HUES48 (cell line): ENCODE data around the gene MAGEA12.
"Not testable (repeated sequence)": the region's sequence is repeated elsewhere in the genome, so short reads cannot be mapped to it uniquely, and the experiment has no call there.

Source experiments
- H3K27ac ChIP-seq: one replicate; pipeline ENCODE4 v1.7.0; 2013; ENCODE audit warnings: low read depth, low read length, inconsistent platforms
- H3K27me3 ChIP-seq: 2 replicates; pipeline ENCODE4 v1.6.1; 2013; ENCODE audit warnings: mild to moderate bottlenecking, low read length; ENCODE audit not compliant: control insufficient read depth, insufficient read depth
- H3K36me3 ChIP-seq: 2 replicates; pipeline ENCODE4 v1.6.1; 2013; ENCODE audit warnings: low read length; ENCODE audit not compliant: control insufficient read depth, insufficient read depth
- H3K4me1 ChIP-seq: 2 replicates; pipeline ENCODE4 v1.6.1; 2013; ENCODE audit warnings: mild to moderate bottlenecking, low read length; ENCODE audit not compliant: control insufficient read depth, insufficient read depth
- H3K4me3 ChIP-seq: 2 replicates; pipeline ENCODE4 v1.5.1; 2013; ENCODE audit warnings: mild to moderate bottlenecking, low read depth, low read length
- H3K9ac ChIP-seq: 2 replicates; pipeline ENCODE4 v1.6.1; 2013; ENCODE audit warnings: mild to moderate bottlenecking, low read depth, low read length, moderate library complexity
- H3K9me3 ChIP-seq: 2 replicates; pipeline ENCODE4 v1.6.1; 2013; ENCODE audit warnings: low read length; ENCODE audit not compliant: control insufficient read depth, insufficient read depth

The MAGEA12 gene

DNA sequence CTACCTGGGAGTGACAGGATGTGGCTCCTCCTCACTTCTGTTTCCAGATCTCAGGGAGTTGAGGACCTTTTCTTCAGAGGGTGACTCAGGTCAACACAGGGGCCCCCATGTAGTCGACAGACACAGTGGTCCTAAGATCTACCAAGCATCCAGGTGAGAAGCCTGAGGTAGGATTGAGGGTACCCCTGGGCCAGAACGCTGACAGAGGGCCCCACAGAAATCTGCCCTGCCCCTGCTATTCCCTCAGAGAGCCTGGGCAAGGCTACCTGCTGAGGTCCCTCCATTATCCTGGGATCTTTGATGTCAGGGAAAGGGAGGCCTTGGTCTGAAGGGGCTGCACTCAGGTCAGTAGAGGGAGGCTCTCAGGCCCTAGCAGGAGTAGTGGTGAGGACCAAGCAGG is 1.5 kb downstream of the MAGEA12 start:
- no peak overlapping the region for H3K9ac ChIP-seq
- H3K36me3 ChIP-seq, result no peaks in the 10 kb centered on the region
- H3K4me1 ChIP-seq, result no peaks in the 10 kb centered on the region
- peaks cover 34% of the 10 kb centered on the region for H3K9me3 ChIP-seq
- H3K27ac ChIP-seq, result no peak overlapping the region
- H3K27me3 ChIP-seq, result no peaks in the 10 kb centered on the region
- no peak overlapping the region for H3K4me3 ChIP-seq

DNA sequence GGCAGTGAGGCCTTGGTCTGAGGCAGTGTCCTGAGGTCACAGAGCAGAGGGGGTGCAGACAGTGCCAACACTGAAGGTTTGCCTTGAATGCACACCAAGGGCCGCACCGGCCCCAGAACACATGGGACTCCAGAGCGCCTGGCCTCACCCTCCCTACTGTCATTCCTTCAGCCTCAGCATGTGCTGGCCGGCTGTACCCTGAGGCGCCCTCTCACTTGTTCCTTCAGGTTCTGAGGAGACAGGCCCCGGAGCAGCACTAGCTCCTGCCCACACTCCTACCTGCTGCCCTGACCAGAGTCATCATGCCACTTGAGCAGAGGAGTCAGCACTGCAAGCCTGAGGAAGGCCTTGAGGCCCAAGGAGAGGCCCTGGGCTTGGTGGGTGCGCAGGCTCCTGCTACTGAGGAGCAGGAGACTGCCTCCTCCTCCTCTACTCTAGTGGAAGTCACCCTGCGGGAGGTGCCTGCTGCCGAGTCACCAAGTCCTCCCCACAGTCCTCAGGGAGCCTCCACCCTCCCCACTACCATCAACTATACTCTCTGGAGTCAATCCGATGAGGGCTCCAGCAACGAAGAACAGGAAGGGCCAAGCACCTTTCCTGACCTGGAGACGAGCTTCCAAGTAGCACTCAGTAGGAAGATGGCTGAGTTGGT is 2.4 kb downstream of the MAGEA12 start:
- Histone ChIP-seq H3K36me3 (no peaks in the 10 kb centered on the region), H3K9me3 (peaks cover 30% of the 10 kb centered on the region), H3K9ac (no peak overlapping the region), H3K4me1 (no peaks in the 10 kb centered on the region), H3K4me3 (no peak overlapping the region), H3K27me3 (no peaks in the 10 kb centered on the region), H3K27ac (no peak overlapping the region)

DNA sequence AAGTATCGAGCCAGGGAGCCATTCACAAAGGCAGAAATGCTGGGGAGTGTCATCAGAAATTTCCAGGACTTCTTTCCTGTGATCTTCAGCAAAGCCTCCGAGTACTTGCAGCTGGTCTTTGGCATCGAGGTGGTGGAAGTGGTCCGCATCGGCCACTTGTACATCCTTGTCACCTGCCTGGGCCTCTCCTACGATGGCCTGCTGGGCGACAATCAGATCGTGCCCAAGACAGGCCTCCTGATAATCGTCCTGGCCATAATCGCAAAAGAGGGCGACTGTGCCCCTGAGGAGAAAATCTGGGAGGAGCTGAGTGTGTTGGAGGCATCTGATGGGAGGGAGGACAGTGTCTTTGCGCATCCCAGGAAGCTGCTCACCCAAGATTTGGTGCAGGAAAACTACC is 3.0 kb downstream of the MAGEA12 start:
- not testable (repeated sequence) for H3K27ac ChIP-seq, H3K27me3 ChIP-seq, H3K36me3 ChIP-seq

GRCh38 chrX:152738560-152738959 is 5.0 kb downstream of the MAGEA12 start:
- no peaks in the 10 kb centered on the region for H3K4me1 ChIP-seq
- H3K9ac ChIP-seq, result no peak overlapping the region
- peaks cover 24% of the 10 kb centered on the region for H3K9me3 ChIP-seq
- H3K36me3 ChIP-seq, result no peaks in the 10 kb centered on the region
- no peak overlapping the region for H3K4me3 ChIP-seq
- no peaks in the 10 kb centered on the region for H3K27me3 ChIP-seq
- H3K27ac ChIP-seq, result no peak overlapping the region

More for the DNA sequence above, 3.0 kb downstream of the MAGEA12 start:
- not testable (repeated sequence) for H3K4me1 ChIP-seq, H3K4me3 ChIP-seq, H3K9ac ChIP-seq
- peaks cover 24% of the 10 kb centered on the region for H3K9me3 ChIP-seq

DNA sequence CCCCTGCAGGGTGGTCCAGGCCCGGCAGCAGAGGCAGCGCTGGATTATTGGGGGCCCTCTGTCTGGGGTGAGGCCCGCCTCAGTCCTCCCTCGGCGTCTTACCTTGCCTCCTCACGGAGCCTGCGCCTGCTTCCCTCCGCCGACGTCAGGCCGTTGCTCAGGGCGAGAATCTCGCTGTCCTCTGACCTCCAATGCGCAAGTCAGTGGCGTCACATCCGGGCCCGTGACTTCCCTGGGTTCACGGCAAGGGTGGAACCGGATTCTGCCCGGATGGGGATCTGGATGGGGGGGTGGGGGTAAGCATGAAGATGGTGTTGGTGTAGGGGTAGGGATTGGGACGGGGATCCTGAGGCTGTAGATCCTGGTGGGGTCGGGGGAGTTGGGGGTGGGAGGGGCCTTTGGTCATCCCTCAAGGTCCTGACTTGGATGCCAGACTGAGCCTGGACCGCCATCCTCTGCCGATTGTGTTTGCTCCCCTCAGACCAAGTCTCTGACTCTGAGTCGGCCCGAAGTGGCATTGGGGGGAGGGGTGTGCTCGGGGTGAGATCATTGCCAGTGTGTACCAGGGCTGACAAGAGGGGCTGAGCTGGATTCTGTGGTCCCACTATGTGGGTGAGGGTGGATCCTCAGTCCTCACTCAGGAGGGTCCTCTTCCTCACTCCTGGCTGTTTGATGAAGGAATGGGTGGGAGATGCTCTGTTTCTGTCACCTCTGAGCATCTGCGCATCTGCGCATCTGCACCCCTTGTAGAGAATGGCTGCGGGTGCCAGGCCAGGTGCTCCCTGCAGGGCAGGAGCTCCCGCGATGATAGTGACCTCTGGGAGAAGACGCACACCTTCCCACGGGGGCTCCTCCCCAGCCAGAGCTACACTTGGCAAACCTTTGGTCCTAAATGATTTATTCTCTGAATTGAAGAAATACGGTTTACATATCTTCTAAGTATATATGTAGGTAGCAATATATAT is 20.4 kb downstream of the MAGEA12 start, which contains the start of gene MAGEA2:
Gene MAGEA2, minus strand, starts transcription at position 157 of the 965 bp plus-strand sequence. CDS start 2,479 bp downstream, outside the sequence.
- H3K9me3 ChIP-seq, H3K4me3 ChIP-seq, H3K27me3 ChIP-seq, H3K9ac ChIP-seq, H3K36me3 ChIP-seq, H3K4me1 ChIP-seq, H3K27ac ChIP-seq: not testable (repeated sequence)

DNA sequence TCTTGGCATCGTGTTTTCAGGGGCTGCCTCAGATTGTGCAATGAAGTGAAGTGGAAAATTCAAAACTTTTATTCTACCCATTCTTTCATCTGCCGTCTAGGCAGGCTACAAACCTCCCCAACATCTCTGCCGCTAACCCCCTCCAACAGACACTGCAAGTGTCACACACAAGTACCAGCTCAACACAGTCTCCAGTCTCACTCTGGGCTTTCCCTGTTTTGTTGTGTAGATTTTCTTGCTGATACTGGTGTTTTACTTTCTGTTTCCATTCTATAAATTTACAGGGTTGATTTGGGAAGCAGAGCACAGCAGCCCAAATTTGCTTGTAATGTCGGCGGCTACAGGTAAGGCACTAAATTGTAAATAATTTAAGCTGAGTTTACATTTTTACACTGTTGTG is 21.3 kb downstream of the MAGEA12 start:
- H3K4me1 ChIP-seq, H3K36me3 ChIP-seq, H3K27me3 ChIP-seq, H3K27ac ChIP-seq, H3K4me3 ChIP-seq, H3K9ac ChIP-seq, H3K9me3 ChIP-seq: not testable (repeated sequence)

GRCh38 chrX:152758918-152759317 is 25.4 kb downstream of the MAGEA12 start, which contains the start of gene CSAG3:
CSAG3 (plus strand) TSS chrX:152759218.
- not testable (repeated sequence) for H3K4me3 ChIP-seq, H3K9ac ChIP-seq, H3K27me3 ChIP-seq, H3K4me1 ChIP-seq, H3K9me3 ChIP-seq, H3K36me3 ChIP-seq, H3K27ac ChIP-seq

- not testable (repeated sequence) for H3K9ac ChIP-seq, H3K27ac ChIP-seq, H3K9me3 ChIP-seq, H3K27me3 ChIP-seq, H3K4me1 ChIP-seq, H3K36me3 ChIP-seq, H3K4me3 ChIP-seq
These were observed 26.0 kb downstream of the MAGEA12 start for GRCh38 chrX:152759544-152759943.

DNA sequence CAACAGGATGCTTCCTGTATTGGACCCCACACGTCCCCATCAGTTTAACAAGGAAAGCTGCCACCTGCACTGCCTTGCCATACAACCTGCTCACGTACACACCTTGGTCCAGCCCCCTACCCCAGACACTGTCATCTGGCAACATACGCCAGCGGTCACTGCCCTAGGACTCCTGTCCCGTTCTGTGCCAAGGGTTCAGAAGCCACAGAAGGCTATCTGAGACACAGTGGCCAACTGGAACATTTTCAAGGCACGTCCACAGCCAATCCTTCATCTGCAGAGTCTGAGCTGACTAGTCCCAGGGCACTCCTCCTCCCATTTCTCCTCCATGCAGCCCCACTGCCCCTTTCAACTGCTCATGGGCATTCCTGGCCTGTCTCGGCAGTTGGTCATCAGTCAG is 28.0 kb downstream of the MAGEA12 start:
- not testable (repeated sequence) for H3K4me3 ChIP-seq, H3K4me1 ChIP-seq, H3K9ac ChIP-seq

GRCh38 chrX:152766562-152766961 is 33.0 kb downstream of the MAGEA12 start:
- not testable (repeated sequence) for H3K36me3 ChIP-seq, H3K27ac ChIP-seq, H3K27me3 ChIP-seq, H3K4me3 ChIP-seq, H3K9ac ChIP-seq, H3K9me3 ChIP-seq, H3K4me1 ChIP-seq

More for the DNA sequence above, 28.0 kb downstream of the MAGEA12 start:
- H3K36me3 ChIP-seq, H3K27ac ChIP-seq, H3K9me3 ChIP-seq, H3K27me3 ChIP-seq: not testable (repeated sequence)

DNA sequence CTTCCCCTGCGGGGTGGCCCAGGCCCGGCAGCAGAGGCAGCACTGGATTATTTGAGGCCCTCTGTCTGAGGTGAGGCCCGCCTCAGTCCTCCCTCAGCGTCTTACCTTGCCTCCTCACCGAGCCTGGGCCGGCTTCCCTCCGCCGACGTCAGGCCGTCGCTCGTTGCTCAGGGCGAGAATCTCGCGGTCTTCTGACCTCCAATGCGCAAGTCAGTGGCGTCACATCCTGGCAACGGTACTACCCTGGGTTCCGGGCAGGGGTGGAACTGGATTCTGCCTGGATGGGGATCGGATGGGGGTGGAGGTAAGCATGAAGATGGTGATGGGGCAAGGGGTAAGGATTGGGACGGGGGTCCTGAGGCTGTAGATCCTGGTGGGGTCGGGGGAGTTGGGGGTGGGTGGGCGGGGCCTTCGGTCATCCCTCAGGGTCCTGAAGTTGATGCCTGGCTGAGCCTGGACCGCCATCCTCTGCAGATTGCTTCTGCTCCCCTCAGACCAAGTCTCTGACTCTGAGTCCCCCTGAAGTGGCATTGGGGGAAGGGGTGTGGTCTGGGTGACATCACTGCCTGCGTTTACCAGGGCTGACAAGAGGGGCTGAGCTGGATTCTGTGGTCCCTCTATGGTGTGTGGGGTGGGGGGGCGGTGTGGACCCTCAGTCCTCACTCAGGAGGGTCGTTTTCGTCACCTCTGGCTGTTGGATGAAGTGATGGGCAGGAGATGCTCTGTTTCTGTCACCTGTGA is 36.2 kb downstream of the MAGEA12 start, which contains the start of gene MAGEA6:
Gene MAGEA6, minus strand, starts transcription at position 141 of the 741 bp plus-strand sequence. CDS start 2,039 bp downstream, outside the sequence.
- H3K4me1 ChIP-seq, H3K36me3 ChIP-seq, H3K9ac ChIP-seq, H3K27ac ChIP-seq, H3K27me3 ChIP-seq, H3K4me3 ChIP-seq, H3K9me3 ChIP-seq: not testable (repeated sequence)
